Measurements from ENCODE around the gene NR5A1. TPM values are rescaled to one million over a fixed set of nuclear protein-coding genes. Genes with fewer than 3 reads are reported as not detected.

NR5A1 gene
- total RNA-seq, 6 experiments from 2014 or later, result not detected

GRCh38 chr9:124450241-124450924, 56.8 kb downstream of the NR5A1 start, which contains the start of gene ADGRD2:
TSS of gene ADGRD2 (plus strand) at chr9:124450451. CDS start at chr9:124451667, 1,216 bp downstream.
- Mint-ChIP-seq H3K36me3 (ENCODE audit: low read depth) (no peaks in the 10 kb centered on the region), H3K27me3 (ENCODE audit: insufficient read depth) (peaks cover 19% of the 10 kb centered on the region), H3K27ac (no peak within 1 kb of the TSS), H3K4me1 (ENCODE audit: low read depth) (no peaks in the 10 kb centered on the region), H3K4me3 (no peak within 1 kb of the TSS), H3K9me3 (no peaks in the 10 kb centered on the region)
- no peak for DNase-seq
- no peak for TF ChIP-seq CTCF (IDR thresholded peaks at IDR 0.05)

GRCh38 chr9:124449381-124450151, 57.6 kb downstream of the NR5A1 start:
- H3K27ac Mint-ChIP-seq, result no peak overlapping the region
- no peaks in the 10 kb centered on the region for H3K36me3 Mint-ChIP-seq (ENCODE audit: low read depth)
- no peak for DNase-seq
- H3K27me3 Mint-ChIP-seq (ENCODE audit: insufficient read depth), result peaks cover 20% of the 10 kb centered on the region
- H3K9me3 Mint-ChIP-seq, result no peaks in the 10 kb centered on the region
- no peak overlapping the region for H3K4me3 Mint-ChIP-seq
- no peaks in the 10 kb centered on the region for H3K4me1 Mint-ChIP-seq (ENCODE audit: low read depth)
- TF ChIP-seq CTCF (IDR thresholded peaks at IDR 0.05), result no peak

- no peaks in the 10 kb centered on the region for H3K9me3 Mint-ChIP-seq
- no peak overlapping the region for H3K27ac Mint-ChIP-seq
- H3K27me3 Mint-ChIP-seq (ENCODE audit: insufficient read depth), result peaks cover 17% of the 10 kb centered on the region
- H3K36me3 Mint-ChIP-seq (ENCODE audit: low read depth), result no peaks in the 10 kb centered on the region
- no peak for TF ChIP-seq CTCF (IDR thresholded peaks at IDR 0.05)
- no peaks in the 10 kb centered on the region for H3K4me1 Mint-ChIP-seq (ENCODE audit: low read depth)
- no peak overlapping the region for H3K4me3 Mint-ChIP-seq
- no peak for DNase-seq
Measured at GRCh38 chr9:124448019-124448418, 59.2 kb downstream of the NR5A1 start.

DNA sequence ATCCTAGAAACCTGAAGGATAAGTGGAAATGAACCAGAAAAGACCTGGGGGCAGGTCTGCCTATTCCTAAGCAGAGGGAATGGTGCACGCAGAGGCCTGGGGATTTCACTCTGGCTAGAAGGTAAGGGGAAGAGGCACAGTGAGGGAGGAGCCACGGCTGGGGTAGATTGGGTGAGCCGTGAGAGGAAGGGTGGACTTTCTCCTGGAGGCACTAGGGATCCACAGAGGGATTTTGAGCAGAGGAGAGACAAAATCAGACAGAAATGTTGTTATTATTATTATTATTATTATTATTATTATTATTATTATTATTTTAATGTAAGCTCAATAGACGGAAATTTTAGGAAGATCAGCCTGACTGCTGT, 59.9 kb downstream of the NR5A1 start:
- Mint-ChIP-seq H3K4me3 (no peak overlapping the region), H3K4me1 (ENCODE audit: low read depth) (no peaks in the 10 kb centered on the region), H3K27me3 (ENCODE audit: insufficient read depth) (peaks cover 17% of the 10 kb centered on the region), H3K9me3 (peaks cover 2% of the 10 kb centered on the region; the same call in 1 of the 2 replicates), H3K27ac (no peak overlapping the region), H3K36me3 (ENCODE audit: low read depth) (no peaks in the 10 kb centered on the region)
- TF ChIP-seq CTCF (IDR thresholded peaks at IDR 0.05), result no peak
- DNase-seq, result no peak

GRCh38 chr9:124444166-124444565, 63.0 kb downstream of the NR5A1 start:
- H3K27ac Mint-ChIP-seq, result no peak overlapping the region
- no peak for DNase-seq
- TF ChIP-seq CTCF (IDR thresholded peaks at IDR 0.05), result no peak
- H3K9me3 Mint-ChIP-seq, result peaks cover 7% of the 10 kb centered on the region
- H3K36me3 Mint-ChIP-seq (ENCODE audit: low read depth), result no peaks in the 10 kb centered on the region; the same call in 1 of the 2 replicates
- no peak overlapping the region for H3K4me3 Mint-ChIP-seq
- H3K4me1 Mint-ChIP-seq (ENCODE audit: low read depth), result no peaks in the 10 kb centered on the region
- H3K27me3 Mint-ChIP-seq (ENCODE audit: insufficient read depth), result peaks cover 30% of the 10 kb centered on the region

Data from HFFc6 (cell line).